Fibroblast of villous mesenchyme (primary cell): ENCODE measurements around the gene NMU. TPM values are rescaled to one million over a fixed set of nuclear protein-coding genes. Genes with fewer than 3 reads are reported as not detected.
"Not testable (repeated sequence)": the region's sequence is repeated elsewhere in the genome, so short reads cannot be mapped to it uniquely, and the experiment has no call there.

Source experiments
- DNase-seq: peaks from one replicate; pipeline ENCODE4 v3.0.0-alpha.2; 2010; ENCODE audit warnings: low read depth
- H3K4me3 ChIP-seq: 2 replicates; pipeline ENCODE4 v1.5.1; 2011; ENCODE audit warnings: low read depth, mild to moderate bottlenecking, low read length
- total RNA-seq: library from RNA; depleted of rRNA; stranded (reverse); fragments of >200 nt; gene quantifications from 2 replicates; pipeline ENCODE4 v1.2.3, GENCODE V29; 2012
- TF ChIP-seq, protein P1 (sequence below): IDR thresholded peaks from 2 replicates; pipeline ENCODE4 v1.5.1; 2012; ENCODE audit warnings: low read depth, mild to moderate bottlenecking, low read length; ENCODE audit not compliant: insufficient read depth

Gene NMU
- total RNA-seq, 1 donor, result not detected

GRCh38 chr4:55592014-55592413 lies 44.1 kb downstream of the NMU start, which contains the start of gene PDCL2:
Gene PDCL2, minus strand, starts transcription at chr4:55592245. Its CDS starts 136 bp downstream, at chr4:55592109.
- H3K4me3 ChIP-seq, result no peak within 1 kb of the TSS
- DNase-seq, result no peak
- TF ChIP-seq, protein P1, sequence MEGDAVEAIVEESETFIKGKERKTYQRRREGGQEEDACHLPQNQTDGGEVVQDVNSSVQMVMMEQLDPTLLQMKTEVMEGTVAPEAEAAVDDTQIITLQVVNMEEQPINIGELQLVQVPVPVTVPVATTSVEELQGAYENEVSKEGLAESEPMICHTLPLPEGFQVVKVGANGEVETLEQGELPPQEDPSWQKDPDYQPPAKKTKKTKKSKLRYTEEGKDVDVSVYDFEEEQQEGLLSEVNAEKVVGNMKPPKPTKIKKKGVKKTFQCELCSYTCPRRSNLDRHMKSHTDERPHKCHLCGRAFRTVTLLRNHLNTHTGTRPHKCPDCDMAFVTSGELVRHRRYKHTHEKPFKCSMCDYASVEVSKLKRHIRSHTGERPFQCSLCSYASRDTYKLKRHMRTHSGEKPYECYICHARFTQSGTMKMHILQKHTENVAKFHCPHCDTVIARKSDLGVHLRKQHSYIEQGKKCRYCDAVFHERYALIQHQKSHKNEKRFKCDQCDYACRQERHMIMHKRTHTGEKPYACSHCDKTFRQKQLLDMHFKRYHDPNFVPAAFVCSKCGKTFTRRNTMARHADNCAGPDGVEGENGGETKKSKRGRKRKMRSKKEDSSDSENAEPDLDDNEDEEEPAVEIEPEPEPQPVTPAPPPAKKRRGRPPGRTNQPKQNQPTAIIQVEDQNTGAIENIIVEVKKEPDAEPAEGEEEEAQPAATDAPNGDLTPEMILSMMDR, result no peak

DNA sequence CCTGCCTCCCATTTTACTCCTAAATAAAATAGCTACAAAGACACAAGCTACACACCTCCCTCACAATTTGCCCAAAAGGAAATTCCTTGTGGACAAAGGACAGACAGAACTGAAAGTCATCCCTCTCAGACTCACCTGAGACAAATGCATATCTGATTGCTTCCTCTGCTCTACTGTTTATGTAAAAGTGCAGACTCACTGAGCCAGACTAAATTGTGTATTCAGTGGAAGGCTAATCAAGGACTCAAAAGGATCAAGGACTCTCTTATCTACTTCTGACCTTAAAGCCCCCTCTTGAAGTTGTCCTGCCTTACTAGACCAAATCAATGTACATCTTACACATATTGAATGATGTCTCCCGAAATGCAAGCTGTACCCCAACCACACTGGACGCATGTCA lies 47.9 kb downstream of the NMU start:
- no peak for DNase-seq
- TF ChIP-seq, protein P1, result no peak
- no peak overlapping the region for H3K4me3 ChIP-seq

DNA sequence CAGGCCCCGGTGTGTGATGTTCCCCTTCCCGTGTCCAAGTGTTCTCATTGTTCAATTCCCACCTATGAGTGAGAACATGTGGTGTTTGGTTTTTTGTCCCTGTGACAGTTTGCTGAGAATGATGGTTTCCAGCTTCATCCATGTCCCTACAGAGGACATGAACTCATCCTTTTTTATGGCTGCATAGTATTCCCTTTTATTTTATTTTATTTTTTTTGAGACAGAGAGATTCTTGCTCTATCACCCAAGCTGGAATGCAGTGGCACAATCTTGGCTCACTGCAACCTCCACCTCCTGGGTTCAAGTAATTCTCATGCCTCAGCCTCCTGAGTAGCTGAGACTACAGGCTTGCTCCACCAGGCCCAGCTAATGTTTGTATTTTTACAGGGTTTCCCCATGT lies 53.3 kb downstream of the NMU start:
- not testable (repeated sequence) for H3K4me3 ChIP-seq, DNase-seq

GRCh38 chr4:55578341-55579010 lies 57.6 kb downstream of the NMU start:
- DNase-seq, result no peak

DNA sequence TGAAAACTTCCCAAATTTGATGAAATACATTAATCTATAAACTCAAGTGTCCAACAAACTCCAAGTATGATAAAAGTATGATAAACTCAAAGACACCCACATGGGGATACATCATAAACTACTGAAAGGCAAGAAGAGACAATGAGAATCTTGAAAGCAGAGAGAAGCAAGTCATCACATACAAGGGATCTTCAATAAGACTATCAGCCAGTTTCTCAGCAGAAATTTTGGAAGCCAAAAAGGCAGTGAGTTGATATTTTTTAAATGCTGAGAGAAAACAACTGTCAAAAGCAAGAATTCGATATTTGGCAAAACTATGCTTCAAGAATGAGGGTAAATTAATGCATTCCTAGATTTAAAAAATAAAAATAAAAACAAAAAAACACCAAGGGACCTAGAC lies 60.6 kb downstream of the NMU start:
- no peak overlapping the region for H3K4me3 ChIP-seq
- TF ChIP-seq, protein P1, result no peak

More at GRCh38 chr4:55578341-55579010, 57.6 kb downstream of the NMU start:
- TF ChIP-seq, protein P1, result no peak
- H3K4me3 ChIP-seq, result no peak overlapping the region

DNA sequence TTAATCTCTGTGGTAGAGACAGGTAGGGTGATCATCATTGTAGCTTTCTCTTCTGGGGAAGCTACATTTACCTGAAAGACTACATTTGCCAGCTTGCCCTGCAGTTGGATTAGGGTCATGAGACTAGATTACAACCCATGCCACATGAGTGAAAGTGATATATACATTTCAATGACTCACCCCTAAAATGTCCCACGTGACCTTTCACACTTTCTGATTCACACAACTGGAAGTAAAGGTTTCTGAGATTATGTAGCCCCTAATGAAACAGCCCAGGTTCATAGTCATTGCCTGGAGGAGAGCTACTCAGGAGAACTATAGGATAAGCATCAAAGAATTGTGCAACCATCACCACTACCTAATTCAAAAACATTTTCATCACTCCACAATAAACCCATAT lies 61.8 kb downstream of the NMU start:
- no peak overlapping the region for H3K4me3 ChIP-seq
- no peak for DNase-seq
- TF ChIP-seq, protein P1, result no peak

More for the DNA sequence above, 60.6 kb downstream of the NMU start:
- no peak for DNase-seq

GRCh38 chr4:55571806-55572205 lies 64.3 kb downstream of the NMU start:
- H3K4me3 ChIP-seq, result no peak overlapping the region
- TF ChIP-seq, protein P1, result no peak
- no peak for DNase-seq
